HEK293 (cell line): ENCODE results near the gene DYDC2.

ENCODE experiments used
- CTCF ChIA-PET: fragments of 350-600 bp; formaldehyde crosslinking; extraction: SDS; loops from one replicate; lab custom pipeline; 2021; ENCODE audit warnings: antibody characterized with exemption; lab: Yijun Ruan, JAX
- POLR2A ChIA-PET: fragments of 300-600 bp; formaldehyde crosslinking; extraction: SDS; loops from one replicate; lab custom pipeline; 2020; ENCODE audit warnings: antibody characterized with exemption, inconsistent platforms; lab: Yijun Ruan, JAX
- H3K27ac ChIP-seq: fragments of 200-500 bp; sonication (Bioruptor generic); 2 replicates; pipeline ENCODE4 v1.5.1; 2014; ENCODE audit warnings: low read depth, low read length, control low read depth, inconsistent platforms; ENCODE audit errors: extremely low read depth
- H3K36me3 ChIP-seq, 2 experiments: fragments of 200-500 bp in 1 of 2; sonication (Bioruptor generic) in 1 of 2; 1 replicate in 1 of 2; 2 replicates in 1 of 2; pipeline ENCODE4 v1.5.1; 2014 to 2017; ENCODE audit warnings: inconsistent platforms in 2 of 2, low read length in 2 of 2; ENCODE audit not compliant: control insufficient read depth in 2 of 2, insufficient read depth in 1 of 2
- H3K4me1 ChIP-seq: fragments of 200-500 bp; sonication (Bioruptor generic); 2 replicates; pipeline ENCODE4 v1.5.1; 2014; ENCODE audit warnings: mild to moderate bottlenecking, low read length, inconsistent platforms; ENCODE audit not compliant: control insufficient read depth, insufficient read depth
- H3K4me3 ChIP-seq: 2 replicates; pipeline ENCODE4 v1.5.1; 2011; ENCODE audit warnings: low read depth, mild to moderate bottlenecking, control low read depth, low read length, moderate library complexity
- H3K9me3 ChIP-seq: fragments of 200-500 bp; sonication (Bioruptor generic); 2 replicates; pipeline ENCODE4 v1.5.1; 2014; ENCODE audit warnings: low read depth, low read length, inconsistent platforms; ENCODE audit not compliant: control insufficient read depth, insufficient read depth
- EGR2 ChIP-seq: fragments of 450-650 bp; formaldehyde crosslinking; IDR thresholded peaks from 2 replicates; pipeline ENCODE4 v1.5.1; 2016; ENCODE audit warnings: low read depth, missing biosample characterization, missing genetic modification characterization
- FEZF1 ChIP-seq: fragments of 450-650 bp; formaldehyde crosslinking; IDR thresholded peaks from 2 replicates; pipeline ENCODE4 v1.5.1; 2016; ENCODE audit warnings: missing biosample characterization, missing genetic modification characterization
- GLIS1 ChIP-seq: fragments of 450-650 bp; formaldehyde crosslinking; IDR thresholded peaks from 2 replicates; pipeline ENCODE4 v1.5.1; 2016; ENCODE audit warnings: missing biosample characterization, missing genetic modification characterization
- KLF9 ChIP-seq: fragments of 450-650 bp; formaldehyde crosslinking; IDR thresholded peaks from 2 replicates; pipeline ENCODE4 v1.5.1; 2016; ENCODE audit warnings: missing biosample characterization, missing genetic modification characterization, low read depth
- PRDM1 ChIP-seq: fragments of 450-650 bp; formaldehyde crosslinking; IDR thresholded peaks from 2 replicates; pipeline ENCODE4; 2016; ENCODE audit warnings: missing biosample characterization, missing genetic modification characterization
- SP2 ChIP-seq: fragments of 450-650 bp; formaldehyde crosslinking; IDR thresholded peaks from 2 replicates; pipeline ENCODE4 v1.5.1; 2016; ENCODE audit warnings: missing biosample characterization, missing genetic modification characterization
- SP7 ChIP-seq: fragments of 450-650 bp; formaldehyde crosslinking; IDR thresholded peaks from 2 replicates; pipeline ENCODE4 v1.5.1; 2016; ENCODE audit warnings: missing biosample characterization, missing genetic modification characterization
- ZBTB48 ChIP-seq: fragments of 450-650 bp; formaldehyde crosslinking; IDR thresholded peaks from 2 replicates; pipeline ENCODE4 v1.5.1; 2016; ENCODE audit warnings: missing biosample characterization, missing genetic modification characterization
- ZBTB7A ChIP-seq: fragments of 450-650 bp; formaldehyde crosslinking; IDR thresholded peaks from 2 replicates; pipeline ENCODE4 v1.5.1; 2016; ENCODE audit warnings: low read depth, missing biosample characterization, missing genetic modification characterization
- ZFP41 ChIP-seq: fragments of 450-650 bp; formaldehyde crosslinking; IDR thresholded peaks from 2 replicates; pipeline ENCODE4 v1.5.1; 2016; ENCODE audit warnings: missing biosample characterization, missing genetic modification characterization, borderline replicate concordance
- ZNF112 ChIP-seq: fragments of 450-650 bp; formaldehyde crosslinking; IDR thresholded peaks from 2 replicates; pipeline ENCODE4 v1.5.0; 2017; ENCODE audit warnings: missing biosample characterization, missing genetic modification characterization
- ZNF114 ChIP-seq: fragments of 450-650 bp; formaldehyde crosslinking; IDR thresholded peaks from 2 replicates; pipeline ENCODE4 v1.5.0; 2017; ENCODE audit warnings: missing biosample characterization, missing genetic modification characterization
- ZNF19 ChIP-seq: fragments of 450-650 bp; formaldehyde crosslinking; IDR thresholded peaks from 2 replicates; pipeline ENCODE4; 2016; ENCODE audit warnings: missing biosample characterization, missing genetic modification characterization, low read depth
- ZNF221 ChIP-seq: fragments of 450-650 bp; formaldehyde crosslinking; IDR thresholded peaks from 2 replicates; pipeline ENCODE4 v1.5.1; 2017; ENCODE audit warnings: missing biosample characterization, missing genetic modification characterization, borderline replicate concordance
- ZNF335 ChIP-seq: fragments of 450-650 bp; formaldehyde crosslinking; conservative IDR thresholded peaks from 2 replicates; pipeline ENCODE4 v1.5.1; 2016; ENCODE audit warnings: missing biosample characterization, missing genetic modification characterization
- ZNF350 ChIP-seq: fragments of 450-650 bp; formaldehyde crosslinking; IDR thresholded peaks from 2 replicates; pipeline ENCODE4 v1.5.0; 2017; ENCODE audit warnings: missing biosample characterization, mild to moderate bottlenecking, missing genetic modification characterization
- ZNF510 ChIP-seq: fragments of 450-650 bp; formaldehyde crosslinking; IDR thresholded peaks from 2 replicates; pipeline ENCODE4 v1.5.1; 2018; ENCODE audit warnings: mild to moderate bottlenecking, missing genetic modification characterization, missing biosample characterization; ENCODE audit not compliant: insufficient replicate concordance
- ZNF518A ChIP-seq: fragments of 450-650 bp; formaldehyde crosslinking; conservative IDR thresholded peaks from 2 replicates; pipeline ENCODE4 v1.5.1; 2016; ENCODE audit warnings: low read depth, missing biosample characterization, missing genetic modification characterization
- ZNF600 ChIP-seq: fragments of 450-650 bp; formaldehyde crosslinking; IDR thresholded peaks from 2 replicates; pipeline ENCODE4 v1.5.1; 2016; ENCODE audit warnings: missing biosample characterization, missing genetic modification characterization
- ZNF660 ChIP-seq: fragments of 450-650 bp; IDR thresholded peaks from 2 replicates; pipeline ENCODE4 v1.5.1; 2018; ENCODE audit warnings: missing biosample characterization, mild to moderate bottlenecking, missing genetic modification characterization
- TF ChIP-seq, protein P1 (sequence below): fragments of 450-650 bp; formaldehyde crosslinking; conservative IDR thresholded peaks from 2 replicates; pipeline ENCODE4 v1.5.1; 2016; ENCODE audit warnings: low read depth, missing biosample characterization, missing genetic modification characterization
- TF ChIP-seq, protein P2 (sequence below): fragments of 450-650 bp; formaldehyde crosslinking; IDR thresholded peaks from 2 replicates; pipeline ENCODE4 v1.5.1; 2016; ENCODE audit warnings: missing biosample characterization, missing genetic modification characterization
- TF ChIP-seq, protein P3 (sequence below): fragments of 450-650 bp; formaldehyde crosslinking; IDR thresholded peaks from 2 replicates; pipeline ENCODE4 v1.5.1; 2016; ENCODE audit warnings: missing biosample characterization, missing genetic modification characterization

The DYDC2 gene

GRCh38 chr10:80413271-80413996, 56.9 kb downstream of the DYDC2 start:
- CTCF ChIA-PET, result no interaction called here
- Histone ChIP-seq H3K9me3 (no peaks in the 10 kb centered on the region), H3K4me1 (peaks cover 54% of the 10 kb centered on the region), H3K4me3 (no peak overlapping the region), H3K27ac (peak overlapping the region; percentile 44; the same call in 1 of the 2 replicates), H3K36me3 (peaks cover 0 to 9% of the 10 kb centered on the region in 2 experiments; a peak in 2 of 3 replicates)
- POLR2A ChIA-PET, result no interaction called here
- TF ChIP-seq, protein P1, sequence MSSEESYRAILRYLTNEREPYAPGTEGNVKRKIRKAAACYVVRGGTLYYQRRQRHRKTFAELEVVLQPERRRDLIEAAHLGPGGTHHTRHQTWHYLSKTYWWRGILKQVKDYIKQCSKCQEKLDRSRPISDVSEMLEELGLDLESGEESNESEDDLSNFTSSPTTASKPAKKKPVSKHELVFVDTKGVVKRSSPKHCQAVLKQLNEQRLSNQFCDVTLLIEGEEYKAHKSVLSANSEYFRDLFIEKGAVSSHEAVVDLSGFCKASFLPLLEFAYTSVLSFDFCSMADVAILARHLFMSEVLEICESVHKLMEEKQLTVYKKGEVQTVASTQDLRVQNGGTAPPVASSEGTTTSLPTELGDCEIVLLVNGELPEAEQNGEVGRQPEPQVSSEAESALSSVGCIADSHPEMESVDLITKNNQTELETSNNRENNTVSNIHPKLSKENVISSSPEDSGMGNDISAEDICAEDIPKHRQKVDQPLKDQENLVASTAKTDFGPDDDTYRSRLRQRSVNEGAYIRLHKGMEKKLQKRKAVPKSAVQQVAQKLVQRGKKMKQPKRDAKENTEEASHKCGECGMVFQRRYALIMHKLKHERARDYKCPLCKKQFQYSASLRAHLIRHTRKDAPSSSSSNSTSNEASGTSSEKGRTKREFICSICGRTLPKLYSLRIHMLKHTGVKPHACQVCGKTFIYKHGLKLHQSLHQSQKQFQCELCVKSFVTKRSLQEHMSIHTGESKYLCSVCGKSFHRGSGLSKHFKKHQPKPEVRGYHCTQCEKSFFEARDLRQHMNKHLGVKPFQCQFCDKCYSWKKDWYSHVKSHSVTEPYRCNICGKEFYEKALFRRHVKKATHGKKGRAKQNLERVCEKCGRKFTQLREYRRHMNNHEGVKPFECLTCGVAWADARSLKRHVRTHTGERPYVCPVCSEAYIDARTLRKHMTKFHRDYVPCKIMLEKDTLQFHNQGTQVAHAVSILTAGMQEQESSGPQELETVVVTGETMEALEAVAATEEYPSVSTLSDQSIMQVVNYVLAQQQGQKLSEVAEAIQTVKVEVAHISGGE, result no peak
- no peak for TF ChIP-seq ZFP41 (tag by site-specific recombination)
- no peak for TF ChIP-seq ZNF221 (tag by site-specific recombination)
- TF ChIP-seq ZNF510 (tag by site-specific recombination), result no peak
- TF ChIP-seq ZNF19, result no peak
- peak; percentile 58; the same call in 1 of the 2 replicates for TF ChIP-seq ZNF335 (tag by site-specific recombination)
- no peak for TF ChIP-seq ZNF518A
- no peak for TF ChIP-seq ZNF112 (tag by site-specific recombination)
- TF ChIP-seq, protein P2, sequence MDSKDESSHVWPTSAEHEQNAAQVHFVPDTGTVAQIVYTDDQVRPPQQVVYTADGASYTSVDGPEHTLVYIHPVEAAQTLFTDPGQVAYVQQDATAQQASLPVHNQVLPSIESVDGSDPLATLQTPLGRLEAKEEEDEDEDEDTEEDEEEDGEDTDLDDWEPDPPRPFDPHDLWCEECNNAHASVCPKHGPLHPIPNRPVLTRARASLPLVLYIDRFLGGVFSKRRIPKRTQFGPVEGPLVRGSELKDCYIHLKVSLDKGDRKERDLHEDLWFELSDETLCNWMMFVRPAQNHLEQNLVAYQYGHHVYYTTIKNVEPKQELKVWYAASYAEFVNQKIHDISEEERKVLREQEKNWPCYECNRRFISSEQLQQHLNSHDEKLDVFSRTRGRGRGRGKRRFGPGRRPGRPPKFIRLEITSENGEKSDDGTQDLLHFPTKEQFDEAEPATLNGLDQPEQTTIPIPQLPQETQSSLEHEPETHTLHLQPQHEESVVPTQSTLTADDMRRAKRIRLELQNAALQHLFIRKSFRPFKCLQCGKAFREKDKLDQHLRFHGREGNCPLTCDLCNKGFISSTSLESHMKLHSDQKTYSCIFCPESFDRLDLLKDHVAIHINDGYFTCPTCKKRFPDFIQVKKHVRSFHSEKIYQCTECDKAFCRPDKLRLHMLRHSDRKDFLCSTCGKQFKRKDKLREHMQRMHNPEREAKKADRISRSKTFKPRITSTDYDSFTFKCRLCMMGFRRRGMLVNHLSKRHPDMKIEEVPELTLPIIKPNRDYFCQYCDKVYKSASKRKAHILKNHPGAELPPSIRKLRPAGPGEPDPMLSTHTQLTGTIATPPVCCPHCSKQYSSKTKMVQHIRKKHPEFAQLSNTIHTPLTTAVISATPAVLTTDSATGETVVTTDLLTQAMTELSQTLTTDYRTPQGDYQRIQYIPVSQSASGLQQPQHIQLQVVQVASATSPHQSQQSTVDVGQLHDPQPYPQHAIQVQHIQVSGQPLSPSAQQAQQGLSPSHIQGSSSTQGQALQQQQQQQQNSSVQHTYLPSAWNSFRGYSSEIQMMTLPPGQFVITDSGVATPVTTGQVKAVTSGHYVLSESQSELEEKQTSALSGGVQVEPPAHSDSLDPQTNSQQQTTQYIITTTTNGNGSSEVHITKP (tag by site-specific recombination), result peak; percentile 61; the same call in 1 of the 2 replicates
- peak; percentile 66 for TF ChIP-seq ZBTB48
- TF ChIP-seq, protein P3, sequence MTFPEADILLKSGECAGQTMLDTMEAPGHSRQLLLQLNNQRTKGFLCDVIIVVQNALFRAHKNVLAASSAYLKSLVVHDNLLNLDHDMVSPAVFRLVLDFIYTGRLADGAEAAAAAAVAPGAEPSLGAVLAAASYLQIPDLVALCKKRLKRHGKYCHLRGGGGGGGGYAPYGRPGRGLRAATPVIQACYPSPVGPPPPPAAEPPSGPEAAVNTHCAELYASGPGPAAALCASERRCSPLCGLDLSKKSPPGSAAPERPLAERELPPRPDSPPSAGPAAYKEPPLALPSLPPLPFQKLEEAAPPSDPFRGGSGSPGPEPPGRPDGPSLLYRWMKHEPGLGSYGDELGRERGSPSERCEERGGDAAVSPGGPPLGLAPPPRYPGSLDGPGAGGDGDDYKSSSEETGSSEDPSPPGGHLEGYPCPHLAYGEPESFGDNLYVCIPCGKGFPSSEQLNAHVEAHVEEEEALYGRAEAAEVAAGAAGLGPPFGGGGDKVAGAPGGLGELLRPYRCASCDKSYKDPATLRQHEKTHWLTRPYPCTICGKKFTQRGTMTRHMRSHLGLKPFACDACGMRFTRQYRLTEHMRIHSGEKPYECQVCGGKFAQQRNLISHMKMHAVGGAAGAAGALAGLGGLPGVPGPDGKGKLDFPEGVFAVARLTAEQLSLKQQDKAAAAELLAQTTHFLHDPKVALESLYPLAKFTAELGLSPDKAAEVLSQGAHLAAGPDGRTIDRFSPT (tag by site-specific recombination), result no peak
- TF ChIP-seq ZNF114 (tag by site-specific recombination), result no peak
- peak; percentile 59 for TF ChIP-seq EGR2 (tag by site-specific recombination)
- TF ChIP-seq ZNF660, result 0 out of 2 replicates have a peak, but pooled peaks have one; percentile 15
- TF ChIP-seq ZNF350 (tag by site-specific recombination), result no peak
- TF ChIP-seq FEZF1 (tag by site-specific recombination), result peak; percentile 99
- no peak for TF ChIP-seq SP7 (tag by site-specific recombination)
- 0 out of 2 replicates have a peak, but pooled peaks have one; percentile 44 for TF ChIP-seq ZNF600 (tag by site-specific recombination)
- TF ChIP-seq PRDM1, result no peak
- no peak for TF ChIP-seq KLF9 (tag by site-specific recombination)
- TF ChIP-seq ZBTB7A (tag by site-specific recombination), result no peak
- TF ChIP-seq GLIS1 (tag by site-specific recombination), result peak; percentile 77
- 0 out of 2 replicates have a peak, but pooled peaks have one; percentile 21 for TF ChIP-seq SP2 (tag by site-specific recombination)
